Measurements from ENCODE around the gene IGHMBP2. TPM values are rescaled to one million over a fixed set of nuclear protein-coding genes. Genes with fewer than 3 reads are reported as not detected.

The IGHMBP2 gene
- total RNA-seq, 2 donors from 2014 or later, result 8.5 to 8.8 TPM

DNA sequence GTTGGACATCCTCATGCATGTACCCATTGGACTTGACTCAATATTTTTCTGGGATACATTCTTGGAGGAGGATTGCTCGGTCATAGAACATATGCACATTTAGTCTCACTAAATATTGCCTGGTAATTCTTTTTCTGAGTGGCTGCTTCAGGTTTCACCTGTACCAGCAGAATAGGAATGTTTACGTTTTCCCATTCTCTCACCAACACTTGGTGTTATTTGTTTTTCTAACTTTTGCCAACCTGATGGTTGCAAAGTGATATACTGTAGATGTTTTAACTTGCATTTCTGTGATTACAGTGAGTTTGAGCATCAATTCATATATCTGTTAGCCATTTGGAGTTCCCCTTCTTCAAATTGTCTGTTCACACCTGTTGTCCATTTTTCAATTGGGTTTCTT lies 78.4 kb downstream of the IGHMBP2 start:
- no peaks in the 10 kb centered on the region for H3K27me3 ChIP-seq
- TF ChIP-seq, protein P1, sequence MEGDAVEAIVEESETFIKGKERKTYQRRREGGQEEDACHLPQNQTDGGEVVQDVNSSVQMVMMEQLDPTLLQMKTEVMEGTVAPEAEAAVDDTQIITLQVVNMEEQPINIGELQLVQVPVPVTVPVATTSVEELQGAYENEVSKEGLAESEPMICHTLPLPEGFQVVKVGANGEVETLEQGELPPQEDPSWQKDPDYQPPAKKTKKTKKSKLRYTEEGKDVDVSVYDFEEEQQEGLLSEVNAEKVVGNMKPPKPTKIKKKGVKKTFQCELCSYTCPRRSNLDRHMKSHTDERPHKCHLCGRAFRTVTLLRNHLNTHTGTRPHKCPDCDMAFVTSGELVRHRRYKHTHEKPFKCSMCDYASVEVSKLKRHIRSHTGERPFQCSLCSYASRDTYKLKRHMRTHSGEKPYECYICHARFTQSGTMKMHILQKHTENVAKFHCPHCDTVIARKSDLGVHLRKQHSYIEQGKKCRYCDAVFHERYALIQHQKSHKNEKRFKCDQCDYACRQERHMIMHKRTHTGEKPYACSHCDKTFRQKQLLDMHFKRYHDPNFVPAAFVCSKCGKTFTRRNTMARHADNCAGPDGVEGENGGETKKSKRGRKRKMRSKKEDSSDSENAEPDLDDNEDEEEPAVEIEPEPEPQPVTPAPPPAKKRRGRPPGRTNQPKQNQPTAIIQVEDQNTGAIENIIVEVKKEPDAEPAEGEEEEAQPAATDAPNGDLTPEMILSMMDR (IDR thresholded peaks at IDR 0.05), result no peak
- H3K4me1 ChIP-seq, result peaks cover 0 to 13% of the 10 kb centered on the region in 2 donors
- no peak for DNase-seq (ENCODE audit: low spot score)
- peaks cover 0 to 11% of the 10 kb centered on the region in 2 donors for H3K9me3 ChIP-seq
- H3K36me3 ChIP-seq, result no peaks in the 10 kb centered on the region
- H3K27ac ChIP-seq, result no peak overlapping the region
- no peak overlapping the region for H3K4me3 ChIP-seq

DNA sequence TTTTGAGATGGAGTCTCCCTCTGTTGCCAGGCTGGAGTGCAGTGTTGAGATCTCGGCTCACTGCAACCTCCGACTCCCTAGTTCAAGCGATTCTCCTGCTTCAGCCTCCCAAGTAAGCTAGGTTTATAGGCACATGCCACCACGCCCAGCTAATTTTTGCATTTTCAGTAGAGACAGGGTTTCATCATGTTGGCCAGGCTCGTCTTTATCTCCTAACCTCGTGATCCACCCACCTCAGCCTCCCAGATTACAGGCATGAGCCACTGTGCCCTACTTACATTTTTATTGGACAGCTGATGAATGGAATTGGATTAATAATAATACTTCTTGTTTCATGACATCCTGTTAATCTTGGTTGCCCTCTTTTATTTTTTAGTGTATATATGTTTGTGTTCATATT lies 80.1 kb downstream of the IGHMBP2 start:
- no peak for DNase-seq (ENCODE audit: low spot score)
- peaks cover 0 to 11% of the 10 kb centered on the region in 2 donors for H3K9me3 ChIP-seq
- peaks cover 0 to 6% of the 10 kb centered on the region in 2 donors for H3K4me1 ChIP-seq
- H3K4me3 ChIP-seq, result no peak overlapping the region
- TF ChIP-seq, protein P1 (IDR thresholded peaks at IDR 0.05), result no peak
- H3K27ac ChIP-seq, result no peak overlapping the region
- no peaks in the 10 kb centered on the region for H3K27me3 ChIP-seq
- H3K36me3 ChIP-seq, result no peaks in the 10 kb centered on the region

DNA sequence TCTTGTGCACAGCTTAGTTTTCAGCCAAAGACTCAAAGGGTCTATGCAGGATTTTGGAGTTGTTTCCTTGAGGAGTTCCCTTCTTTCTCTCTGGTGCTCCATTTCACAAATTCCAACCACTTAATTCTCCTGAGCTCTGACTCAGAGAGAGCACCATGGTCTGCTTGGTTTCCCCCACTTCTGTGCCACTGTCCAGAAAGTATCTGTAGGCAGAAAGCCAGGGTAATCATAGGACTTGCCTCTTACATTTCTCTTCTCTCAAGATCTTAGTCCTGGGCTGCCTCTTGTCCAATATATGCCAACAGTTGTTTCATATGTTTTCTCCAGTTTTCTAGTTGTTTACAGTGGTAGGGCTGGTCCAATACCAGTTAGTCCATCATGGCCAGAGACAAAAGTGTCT lies 83.5 kb downstream of the IGHMBP2 start:
- DNase-seq (ENCODE audit: low spot score), result no peak
- Histone ChIP-seq H3K36me3 (no peaks in the 10 kb centered on the region), H3K27me3 (no peaks in the 10 kb centered on the region), H3K9me3 (peaks cover 0 to 11% of the 10 kb centered on the region in 2 donors), H3K4me3 (no peak overlapping the region), H3K27ac (no peak overlapping the region), H3K4me1 (no peaks in the 10 kb centered on the region)
- TF ChIP-seq, protein P1 (IDR thresholded peaks at IDR 0.05), result no peak

DNA sequence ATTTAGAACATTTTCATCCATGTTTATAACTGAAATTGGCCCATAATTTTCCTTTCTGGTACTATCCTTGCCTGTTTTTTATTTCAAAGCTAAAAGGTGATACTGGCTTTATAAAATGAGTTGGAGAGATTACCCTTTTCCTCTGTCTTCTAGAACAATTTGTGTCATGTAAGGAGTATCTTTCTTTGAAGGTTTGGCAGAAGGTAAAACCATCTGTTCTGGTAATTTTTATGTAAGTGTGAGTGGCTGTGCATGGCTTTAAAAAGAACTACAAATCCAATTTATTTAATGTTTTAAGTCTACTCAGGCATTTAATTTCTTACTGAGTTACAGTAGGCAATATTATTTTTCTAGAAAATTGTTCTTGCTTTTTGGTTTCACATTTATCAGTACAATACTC lies 84.8 kb downstream of the IGHMBP2 start:
- Histone ChIP-seq H3K27ac (no peak overlapping the region), H3K27me3 (no peaks in the 10 kb centered on the region), H3K4me1 (no peaks in the 10 kb centered on the region), H3K4me3 (no peak overlapping the region), H3K36me3 (no peaks in the 10 kb centered on the region), H3K9me3 (peaks cover 0 to 11% of the 10 kb centered on the region in 2 donors)
- DNase-seq (ENCODE audit: low spot score), result no peak
- TF ChIP-seq, protein P1 (IDR thresholded peaks at IDR 0.05), result no peak

Other genes with a start within 250 kb of the IGHMBP2 start
- not detected for gene GAL, start 219.3 kb upstream of the IGHMBP2 start, total RNA-seq
- under 1 TPM; 0.47 to 0.78 TPM for gene TESMIN, start 152.4 kb upstream of the IGHMBP2 start, total RNA-seq
- gene CPT1A, start 62.0 kb upstream of the IGHMBP2 start, total RNA-seq, result 10 to 100 TPM; 53.1 to 56.3 TPM
- 10 to 100 TPM; 63.2 to 87.3 TPM for gene MRPL21, start 59 bp upstream of the IGHMBP2 start, total RNA-seq
- gene MRGPRD, start 77.1 kb downstream of the IGHMBP2 start, total RNA-seq, result not detected
- 10 to 100 TPM; 10.8 to 17.6 TPM for gene MRGPRF, start 109.4 kb downstream of the IGHMBP2 start, total RNA-seq
- gene TPCN2, start 145.0 kb downstream of the IGHMBP2 start, total RNA-seq, result 1 to 10 TPM; 4.2 to 5.3 TPM

All from right atrium auricular region (tissue), 2 donors.